Trophoblast cell (in vitro differentiated cells and primary cell): ENCODE measurements around the gene UPF2.
A peak's percentile ranks its signal among the peaks of the same experiment; 100 is the strongest.

Experiments
- DNase-seq, 2 donors: peaks; one replicate each; pipeline ENCODE4 v3.0.0-alpha.2; 2016
- H2AFZ ChIP-seq: 2 replicates; pipeline ENCODE4 v1.6.1; 2013; ENCODE audit warnings: low read length, moderate library complexity, mild to moderate bottlenecking; ENCODE audit not compliant: insufficient read depth, poor library complexity
- H2AK5ac ChIP-seq: 2 replicates; pipeline ENCODE4 v1.6.1; 2013; ENCODE audit warnings: mild to moderate bottlenecking, low read length
- H2BK120ac ChIP-seq: 2 replicates; pipeline ENCODE4 v1.6.1; 2013; ENCODE audit warnings: low read length, mild to moderate bottlenecking, moderate library complexity; ENCODE audit not compliant: insufficient read depth, poor library complexity
- H2BK12ac ChIP-seq: 2 replicates; pipeline ENCODE4 v1.6.1; 2013; ENCODE audit warnings: mild to moderate bottlenecking, low read length, moderate library complexity
- H2BK5ac ChIP-seq: 2 replicates; pipeline ENCODE4 v1.6.1; 2013; ENCODE audit warnings: low read length, low read depth, moderate library complexity, mild to moderate bottlenecking; ENCODE audit not compliant: poor library complexity
- H3K14ac ChIP-seq: 2 replicates; pipeline ENCODE4 v1.6.1; 2013; ENCODE audit warnings: mild to moderate bottlenecking, low read length
- H3K18ac ChIP-seq: 2 replicates; pipeline ENCODE4 v1.6.1; 2013; ENCODE audit warnings: mild to moderate bottlenecking, low read length
- H3K23ac ChIP-seq: 2 replicates; pipeline ENCODE4 v1.6.1; 2013; ENCODE audit warnings: low read length
- H3K27ac ChIP-seq: 2 replicates; pipeline ENCODE4 v1.5.1; 2013; ENCODE audit warnings: low read depth, mild to moderate bottlenecking, inconsistent platforms, low read length, moderate library complexity
- H3K27me3 ChIP-seq: 2 replicates; pipeline ENCODE4 v1.6.1; 2013; ENCODE audit warnings: inconsistent platforms, mild to moderate bottlenecking, low read length, moderate library complexity; ENCODE audit not compliant: insufficient read depth
- H3K36me3 ChIP-seq, 2 experiments: 1 replicate in 1 of 2; 2 replicates in 1 of 2; pipeline ENCODE4 v1.6.1; 2013; ENCODE audit warnings: low read length in 2 of 2, mild to moderate bottlenecking in 2 of 2, moderate library complexity in 1 of 2; ENCODE audit not compliant: insufficient read depth in 2 of 2, control insufficient read depth in 1 of 2
- H3K4ac ChIP-seq: 2 replicates; pipeline ENCODE4 v1.6.1; 2013; ENCODE audit warnings: low read depth, mild to moderate bottlenecking, low read length, moderate library complexity
- H3K4me1 ChIP-seq, 2 experiments: 1 replicate in 1 of 2; 2 replicates in 1 of 2; pipeline ENCODE4 v1.6.1; 2013; ENCODE audit warnings: low read length in 2 of 2, mild to moderate bottlenecking in 2 of 2, moderate library complexity in 1 of 2; ENCODE audit not compliant: insufficient read depth in 2 of 2, control insufficient read depth in 1 of 2
- H3K4me2 ChIP-seq: 2 replicates; pipeline ENCODE4 v1.6.1; 2013; ENCODE audit warnings: inconsistent platforms, mild to moderate bottlenecking, low read length, moderate library complexity
- H3K4me3 ChIP-seq: 2 replicates; pipeline ENCODE4 v1.5.1; 2013; ENCODE audit warnings: mild to moderate bottlenecking, low read depth, low read length, inconsistent platforms
- H3K79me1 ChIP-seq: one replicate; pipeline ENCODE4 v1.6.1; 2013; ENCODE audit warnings: low read length
- H3K79me2 ChIP-seq: 2 replicates; pipeline ENCODE4 v1.6.1; 2013; ENCODE audit warnings: low read length, mild to moderate bottlenecking; ENCODE audit not compliant: control insufficient read depth, insufficient read depth, poor library complexity
- H3K9ac ChIP-seq: 2 replicates; pipeline ENCODE4 v1.6.1; 2013; ENCODE audit warnings: mild to moderate bottlenecking, low read length
- H3K9me3 ChIP-seq: 2 replicates; pipeline ENCODE4 v1.6.1; 2013; ENCODE audit warnings: low read depth, mild to moderate bottlenecking, control low read depth, inconsistent platforms, low read length; ENCODE audit not compliant: insufficient read depth
- H4K12ac ChIP-seq: 2 replicates; pipeline ENCODE4 v1.6.1; 2013; ENCODE audit warnings: low read depth, mild to moderate bottlenecking, low read length, moderate library complexity
- H4K8ac ChIP-seq: 2 replicates; pipeline ENCODE4 v1.6.1; 2013; ENCODE audit warnings: low read depth, mild to moderate bottlenecking, low read length, moderate library complexity
- H4K91ac ChIP-seq: one replicate; pipeline ENCODE4 v1.6.1; 2013; ENCODE audit warnings: low read depth, mild to moderate bottlenecking, low read length, moderate library complexity
- WGBS: extraction: QIAGEN DNeasy Blood & Tissue Kit; methylation state at CpG from one replicate; pipeline ENCODE4 v1.1.7; 2013; ENCODE audit warnings: missing lambda C conversion rate; ENCODE audit not compliant: insufficient read length, insufficient coverage; ENCODE audit errors: extremely low coverage; 5-methylcytosine and 5-hydroxymethylcytosine counted together

The UPF2 gene

DNA sequence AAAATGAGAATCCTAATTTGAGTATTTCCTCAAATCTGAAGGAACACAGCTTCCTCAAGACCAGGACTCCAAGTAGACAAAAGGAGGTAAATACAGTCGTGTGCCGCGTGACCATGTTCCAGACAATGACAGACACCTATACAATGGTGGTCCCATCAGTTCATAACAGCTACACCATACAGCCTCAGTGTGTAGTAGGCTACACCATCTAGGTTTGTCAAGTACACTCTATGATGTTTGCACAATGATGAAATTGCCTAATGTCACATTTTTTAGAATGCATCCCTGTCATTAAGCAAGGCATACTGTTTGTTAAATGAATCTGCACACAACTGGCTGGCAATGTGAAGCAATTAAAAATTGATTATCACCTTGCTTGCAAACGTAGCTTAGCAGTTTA lies 111.6 kb downstream of the UPF2 start:
- no peak overlapping the region for H3K4me3 ChIP-seq
- no peak overlapping the region for H2BK5ac ChIP-seq
- H2BK120ac ChIP-seq = no peak overlapping the region
- no peak overlapping the region for H3K23ac ChIP-seq
- no peak overlapping the region for H3K18ac ChIP-seq
- no peak overlapping the region for H3K27ac ChIP-seq
- no peak overlapping the region for H2BK12ac ChIP-seq
- no peak overlapping the region for H3K4me2 ChIP-seq
- no peak overlapping the region for H2AFZ ChIP-seq
- H4K91ac ChIP-seq = no peak overlapping the region
- no peaks in the 10 kb centered on the region for H3K79me2 ChIP-seq
- H3K4ac ChIP-seq = no peak overlapping the region
- WGBS = no CpG with 5 or more reads among the region's 4 CpGs
- DNase-seq = peak in 1 of 2 donors; percentile 41
- no peaks in the 10 kb centered on the region for H3K79me1 ChIP-seq
- no peaks in the 10 kb centered on the region for H3K4me1 ChIP-seq
- peaks cover 3% of the 10 kb centered on the region for H3K9me3 ChIP-seq
- no peak overlapping the region for H4K12ac ChIP-seq
- no peak overlapping the region for H4K8ac ChIP-seq
- H3K27me3 ChIP-seq = no peaks in the 10 kb centered on the region
- H3K14ac ChIP-seq = no peak overlapping the region
- peaks cover 22 to 40% of the 10 kb centered on the region in 2 experiments for H3K36me3 ChIP-seq
- no peak overlapping the region for H2AK5ac ChIP-seq
- no peak overlapping the region for H3K9ac ChIP-seq

DNA sequence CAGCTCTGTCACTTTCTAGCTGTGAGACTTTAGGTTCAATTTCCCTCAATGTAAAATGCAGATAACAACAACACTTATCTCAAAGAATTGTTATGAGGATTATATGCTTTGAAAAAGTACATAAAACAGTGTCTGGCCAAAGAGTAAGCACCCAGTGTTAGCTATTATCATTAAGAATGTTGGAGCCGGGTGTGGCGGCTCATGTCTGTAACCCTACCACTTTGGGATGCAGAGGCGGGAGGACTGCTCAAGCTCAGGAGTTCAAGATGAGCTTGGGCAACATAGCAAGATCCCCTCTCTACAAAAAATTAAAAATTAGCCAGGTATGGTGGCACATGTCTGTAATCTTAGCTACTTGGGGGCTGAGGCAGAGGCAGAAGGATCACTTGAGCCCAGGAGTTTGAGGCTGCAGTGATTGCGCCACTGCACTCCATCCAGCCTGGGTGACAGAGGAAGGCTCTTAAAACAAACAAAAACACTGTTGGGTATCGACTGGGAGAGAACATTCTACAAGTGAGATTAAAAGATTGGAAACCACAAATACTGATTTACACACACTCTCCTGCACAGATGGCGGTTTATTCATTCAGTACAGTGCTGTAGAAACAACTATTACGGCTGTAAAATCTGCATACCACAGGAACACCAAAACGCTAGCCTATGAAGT lies 112.2 kb downstream of the UPF2 start:
- Histone ChIP-seq H3K9ac (no peak overlapping the region), H3K79me2 (no peaks in the 10 kb centered on the region), H3K9me3 (peaks cover 3% of the 10 kb centered on the region), H3K27me3 (no peaks in the 10 kb centered on the region), H3K4me3 (no peak overlapping the region), H2AFZ (peak overlapping the region; percentile 18), H4K91ac (no peak overlapping the region), H3K79me1 (no peaks in the 10 kb centered on the region), H2BK5ac (no peak overlapping the region), H3K36me3 (peaks cover 22 to 40% of the 10 kb centered on the region in 2 experiments), H2BK12ac (no peak overlapping the region), H3K23ac (no peak overlapping the region), H4K8ac (no peak overlapping the region), H3K14ac (no peak overlapping the region), H3K4me1 (no peaks in the 10 kb centered on the region), H2BK120ac (no peak overlapping the region), H3K4me2 (no peak overlapping the region), H2AK5ac (no peak overlapping the region), H3K4ac (no peak overlapping the region), H3K27ac (no peak overlapping the region), H4K12ac (no peak overlapping the region), H3K18ac (no peak overlapping the region)
- no peak for DNase-seq
- WGBS = no CpG with 5 or more reads among the region's 8 CpGs

DNA sequence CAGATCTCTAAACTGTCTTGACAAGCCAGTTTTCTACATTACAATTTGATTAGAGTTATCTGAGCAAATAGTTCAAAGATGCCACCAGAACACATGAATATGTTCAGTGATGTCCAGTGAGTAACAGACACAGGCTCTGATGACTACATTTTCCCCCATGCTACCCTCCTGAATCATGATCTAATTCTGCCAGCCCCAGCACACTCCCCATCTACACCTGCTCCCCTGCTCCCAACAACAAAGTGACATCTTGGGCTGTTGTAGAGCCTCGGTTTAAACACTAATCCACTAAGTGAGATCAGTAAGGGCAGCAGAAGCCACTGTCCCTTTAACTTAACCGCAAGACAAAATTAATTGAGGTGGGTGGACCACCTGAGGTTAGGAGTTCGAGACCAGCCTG lies 114.9 kb downstream of the UPF2 start:
- Histone ChIP-seq H3K27me3 (no peaks in the 10 kb centered on the region), H3K4me2 (no peak overlapping the region), H3K18ac (no peak overlapping the region), H4K8ac (no peak overlapping the region), H4K12ac (no peak overlapping the region), H2BK120ac (no peak overlapping the region), H3K4me3 (no peak overlapping the region), H3K36me3 (peaks cover 22 to 40% of the 10 kb centered on the region in 2 experiments), H3K4me1 (no peaks in the 10 kb centered on the region), H2AFZ (no peak overlapping the region), H3K4ac (no peak overlapping the region), H2AK5ac (no peak overlapping the region), H3K79me2 (no peaks in the 10 kb centered on the region), H3K9ac (no peak overlapping the region), H3K79me1 (no peaks in the 10 kb centered on the region), H2BK12ac (no peak overlapping the region), H3K27ac (no peak overlapping the region), H3K14ac (no peak overlapping the region), H2BK5ac (no peak overlapping the region), H3K23ac (no peak overlapping the region), H4K91ac (no peak overlapping the region), H3K9me3 (peaks cover 3% of the 10 kb centered on the region)
- no CpG with 5 or more reads among the region's 3 CpGs for WGBS
- no peak for DNase-seq

DNA sequence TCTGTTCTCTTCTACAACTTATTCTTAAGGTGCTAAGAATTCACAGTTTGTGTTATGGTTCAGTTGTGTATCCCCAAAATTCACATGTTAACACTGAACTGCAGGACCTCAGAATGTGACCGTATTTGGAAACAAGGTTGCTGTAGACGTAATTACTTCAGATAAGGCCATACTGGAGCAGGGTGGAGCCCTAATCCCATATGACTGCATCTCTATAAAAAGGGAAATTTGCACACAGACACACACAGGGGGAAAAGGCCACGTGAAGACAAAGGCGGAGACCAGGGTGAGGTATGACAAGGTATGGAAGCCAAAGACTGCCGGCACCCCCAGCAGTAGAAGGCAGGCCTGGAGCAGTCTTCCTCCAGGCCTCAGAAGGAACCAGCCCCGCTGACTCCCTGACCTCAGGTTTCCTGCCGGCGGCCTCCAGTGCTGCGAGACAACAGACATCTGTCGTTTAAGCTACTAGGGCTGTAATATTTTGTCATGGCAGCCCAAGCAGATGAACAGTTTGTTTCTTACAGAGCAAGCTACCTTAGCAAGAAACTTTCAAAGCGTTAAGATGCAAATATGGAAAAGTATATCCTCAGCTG lies 120.7 kb downstream of the UPF2 start:
- no peaks in the 10 kb centered on the region for H3K27me3 ChIP-seq
- no peak overlapping the region for H4K12ac ChIP-seq
- no peak overlapping the region for H2AK5ac ChIP-seq
- no peak overlapping the region for H4K8ac ChIP-seq
- peak overlapping the region; percentile 28 for H2BK5ac ChIP-seq
- H3K27ac ChIP-seq = peak overlapping the region; percentile 32
- no peak overlapping the region for H3K23ac ChIP-seq
- H3K4me3 ChIP-seq = no peak overlapping the region
- no peaks in the 10 kb centered on the region for H3K79me1 ChIP-seq
- no peak overlapping the region for H3K4me2 ChIP-seq
- no peak overlapping the region for H3K9ac ChIP-seq
- H3K4me1 ChIP-seq = peaks cover 2 to 5% of the 10 kb centered on the region in 2 experiments
- no peak overlapping the region for H3K18ac ChIP-seq
- H3K36me3 ChIP-seq = peaks cover 12 to 29% of the 10 kb centered on the region in 2 experiments
- WGBS = no CpG with 5 or more reads among the region's 11 CpGs
- H2BK12ac ChIP-seq = no peak overlapping the region
- H2AFZ ChIP-seq = no peak overlapping the region
- H4K91ac ChIP-seq = no peak overlapping the region
- no peaks in the 10 kb centered on the region for H3K79me2 ChIP-seq
- no peak overlapping the region for H2BK120ac ChIP-seq
- DNase-seq = no peak
- H3K4ac ChIP-seq = no peak overlapping the region
- H3K9me3 ChIP-seq = peaks cover 3% of the 10 kb centered on the region
- no peak overlapping the region for H3K14ac ChIP-seq
